Ramos (cell line): Measurements from ENCODE around the gene WSCD2.

Source experiments
- in situ Hi-C: fragments of 300-500 bp; cut with MboI; formaldehyde crosslinking; loops from one replicate; pipeline ENCODE4 v1.14.3; 2022; ENCODE audit warnings: low sequenced_read_pairs; ENCODE audit not compliant: unreplicated experiment

WSCD2 gene

GRCh38 chr12:108106599-108106998 is 22.5 kb upstream of the WSCD2 start:
- in situ Hi-C loops, result no loop called here

GRCh38 chr12:108107293-108107692 is 21.8 kb upstream of the WSCD2 start:
- in situ Hi-C loops, result no loop called here

GRCh38 chr12:108109504-108109903 is 19.6 kb upstream of the WSCD2 start:
- in situ Hi-C loops, result no loop called here

- in situ Hi-C loops, result no loop called here
These were observed 19.1 kb upstream of the WSCD2 start for GRCh38 chr12:108109954-108110353.

GRCh38 chr12:108110844-108111243 is 18.2 kb upstream of the WSCD2 start:
- in situ Hi-C loops, result no loop called here

GRCh38 chr12:108112832-108113556 is 16.1 kb upstream of the WSCD2 start:
- in situ Hi-C loops, result no loop called here

GRCh38 chr12:108115123-108116121 is 13.7 kb upstream of the WSCD2 start:
- in situ Hi-C loops, result no loop called here

- in situ Hi-C loops, result no loop called here
These were observed 12.8 kb upstream of the WSCD2 start for GRCh38 chr12:108116254-108116653.

GRCh38 chr12:108116699-108117098 is 12.4 kb upstream of the WSCD2 start:
- in situ Hi-C loops, result no loop called here

GRCh38 chr12:108117163-108117849 is 11.8 kb upstream of the WSCD2 start:
- in situ Hi-C loops, result no loop called here

GRCh38 chr12:108117902-108118301 is 11.2 kb upstream of the WSCD2 start:
- in situ Hi-C loops, result no loop called here

- in situ Hi-C loops, result no loop called here
These were observed 9.7 kb upstream of the WSCD2 start for GRCh38 chr12:108119126-108119973.

GRCh38 chr12:108119974-108120862 is 8.9 kb upstream of the WSCD2 start:
- in situ Hi-C loops, result no loop called here

- in situ Hi-C loops, result no loop called here
These were observed 8.3 kb upstream of the WSCD2 start for GRCh38 chr12:108120863-108121165.

- in situ Hi-C loops, result no loop called here
These were observed 7.8 kb upstream of the WSCD2 start for GRCh38 chr12:108121320-108121719.

- in situ Hi-C loops, result no loop called here
These were observed 7.2 kb upstream of the WSCD2 start for GRCh38 chr12:108121728-108122471.

- in situ Hi-C loops, result no loop called here
These were observed 6.4 kb upstream of the WSCD2 start for GRCh38 chr12:108122644-108123043.

GRCh38 chr12:108123402-108123801 is 5.7 kb upstream of the WSCD2 start:
- in situ Hi-C loops, result no loop called here
